ENCODE results near the gene RAB3GAP2. TPM values are rescaled to one million over a fixed set of nuclear protein-coding genes. Genes with fewer than 3 reads are reported as not detected.
A peak's percentile ranks its signal among the peaks of the same experiment; 100 is the strongest.

Gene RAB3GAP2
- total and polyA plus RNA-seq, 2 of the 13 experiments (the other 11 are each of a cell fraction or from before 2014, with no cell fraction given) = 22.6 to 25.0 TPM

DNA sequence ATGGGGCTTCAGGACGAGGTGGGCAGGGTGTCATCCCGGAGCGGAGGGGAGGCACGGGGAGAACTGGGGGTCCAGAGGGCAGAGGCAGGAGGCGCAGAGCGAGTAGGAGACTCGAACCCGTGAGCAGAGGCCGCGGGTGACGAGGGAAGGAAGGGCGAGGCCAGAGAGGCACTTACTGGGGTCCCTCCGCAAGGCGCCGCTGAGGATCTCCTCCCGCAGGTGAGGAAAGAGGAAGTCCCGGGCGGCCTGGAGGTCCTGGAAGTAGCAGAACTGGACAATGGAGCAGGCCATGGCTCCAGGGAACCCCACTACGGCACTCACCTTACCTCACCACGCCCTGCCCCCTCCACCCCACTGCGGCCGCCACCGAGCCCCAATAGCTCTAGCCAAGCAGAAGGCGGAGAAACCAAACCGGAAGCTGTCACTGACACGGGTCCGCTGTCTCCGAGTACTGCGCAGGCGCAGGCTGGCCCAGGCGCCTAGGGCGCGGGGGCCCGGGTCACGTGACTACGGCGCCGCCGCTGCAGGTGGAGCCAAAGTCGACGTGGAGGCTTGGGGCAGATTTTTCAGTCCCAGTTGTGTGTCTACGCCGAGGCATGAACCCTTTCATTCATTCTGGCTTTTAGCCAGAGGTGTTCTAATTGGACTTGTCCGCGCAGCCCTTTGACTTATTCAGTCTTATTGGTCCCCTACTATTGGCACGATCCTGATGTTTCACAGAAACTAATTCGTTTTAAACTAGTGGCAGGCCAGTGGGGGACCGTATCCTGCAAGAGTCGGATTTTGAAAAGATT is at the start of gene RAB3GAP2 (continued):
- TF ChIP-seq TCF7 (IDR thresholded peaks at IDR 0.05; ENCODE audit: low read depth) (no peak), DDIT3 (CRISPR knock-in tag; IDR thresholded peaks at IDR 0.05) (no peak), ZNF362 (CRISPR knock-in tag; IDR thresholded peaks at IDR 0.05; ENCODE audit: borderline replicate concordance) (no peak), ZNF710 (CRISPR knock-in tag; IDR thresholded peaks at IDR 0.05; ENCODE audit: borderline replicate concordance) (no peak), RFX1 (IDR thresholded peaks at IDR 0.05) (no peak), AHDC1 (CRISPR knock-in tag; IDR thresholded peaks at IDR 0.05; ENCODE audit: borderline replicate concordance) (peak; percentile 54; the same call in 1 of the 2 replicates), CENPX (CRISPR knock-in tag; IDR thresholded peaks at IDR 0.05) (no peak), HMGA1 (CRISPR knock-in tag; conservative IDR thresholded peaks at IDR 0.05) (no peak), FOXP1 (IDR thresholded peaks at IDR 0.05) (no peak), FOXP1 (CRISPR knock-in tag; IDR thresholded peaks at IDR 0.05) (no peak), SAFB2 (CRISPR knock-in tag; IDR thresholded peaks at IDR 0.05; ENCODE audit: borderline replicate concordance, low read depth) (no peak), ATF7 (IDR thresholded peaks at IDR 0.05) (no peak), ATF7 (CRISPR knock-in tag; IDR thresholded peaks at IDR 0.05) (no peak), ZBTB7A (CRISPR knock-in tag; IDR thresholded peaks at IDR 0.05) (no peak), KLF9 (CRISPR knock-in tag; IDR thresholded peaks at IDR 0.05; ENCODE audit: low read depth) (no peak), ZNF672 (CRISPR knock-in tag; IDR thresholded peaks at IDR 0.05) (no peak), BCL6 (CRISPR knock-in tag; IDR thresholded peaks at IDR 0.05) (no peak), TCF12 (IDR thresholded peaks at IDR 0.05) (no peak), TCF12 (CRISPR knock-in tag; IDR thresholded peaks at IDR 0.05) (no peak), HNRNPK (IDR thresholded peaks at IDR 0.05; ENCODE audit: low read depth, low read length, poor library complexity, severe bottlenecking) (peak; percentile 49), MXI1 (IDR thresholded peaks at IDR 0.05; ENCODE audit: borderline replicate concordance, low read depth, low read length) (peak; percentile 49; the same call in 1 of the 3 replicates)
- TF ChIP-seq, protein P1, sequence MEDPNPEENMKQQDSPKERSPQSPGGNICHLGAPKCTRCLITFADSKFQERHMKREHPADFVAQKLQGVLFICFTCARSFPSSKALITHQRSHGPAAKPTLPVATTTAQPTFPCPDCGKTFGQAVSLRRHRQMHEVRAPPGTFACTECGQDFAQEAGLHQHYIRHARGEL (CRISPR knock-in tag; IDR thresholded peaks at IDR 0.05) = no peak
